Measurements from ENCODE around the gene CHIC2. TPM values are rescaled to one million over a fixed set of nuclear protein-coding genes. Genes with fewer than 3 reads are reported as not detected.

Gene CHIC2
- total RNA-seq, 1 donor from 2014 or later, result 14.5 TPM

- peak overlapping the region; percentile 78 for H3K27ac Mint-ChIP-seq (ENCODE audit: unreplicated experiment)
- no peaks in the 10 kb centered on the region for H3K36me3 Mint-ChIP-seq (ENCODE audit: unreplicated experiment)
- peaks cover 6% of the 10 kb centered on the region for H3K27me3 Mint-ChIP-seq (ENCODE audit: unreplicated experiment)
- no peak for DNase-seq
- H3K4me1 Mint-ChIP-seq (ENCODE audit: low read depth, unreplicated experiment), result peaks cover 5% of the 10 kb centered on the region
- no peak for TF ChIP-seq CTCF (IDR thresholded peaks at IDR 0.05; ENCODE audit: partially characterized antibody, unreplicated experiment)
- peaks cover 9% of the 10 kb centered on the region for H3K9me3 Mint-ChIP-seq (ENCODE audit: unreplicated experiment)
- peak overlapping the region; percentile 87 for H3K4me3 Mint-ChIP-seq (ENCODE audit: unreplicated experiment)
Measured at GRCh38 chr4:54065282-54066087, 1.1 kb upstream of the CHIC2 start.

DNA sequence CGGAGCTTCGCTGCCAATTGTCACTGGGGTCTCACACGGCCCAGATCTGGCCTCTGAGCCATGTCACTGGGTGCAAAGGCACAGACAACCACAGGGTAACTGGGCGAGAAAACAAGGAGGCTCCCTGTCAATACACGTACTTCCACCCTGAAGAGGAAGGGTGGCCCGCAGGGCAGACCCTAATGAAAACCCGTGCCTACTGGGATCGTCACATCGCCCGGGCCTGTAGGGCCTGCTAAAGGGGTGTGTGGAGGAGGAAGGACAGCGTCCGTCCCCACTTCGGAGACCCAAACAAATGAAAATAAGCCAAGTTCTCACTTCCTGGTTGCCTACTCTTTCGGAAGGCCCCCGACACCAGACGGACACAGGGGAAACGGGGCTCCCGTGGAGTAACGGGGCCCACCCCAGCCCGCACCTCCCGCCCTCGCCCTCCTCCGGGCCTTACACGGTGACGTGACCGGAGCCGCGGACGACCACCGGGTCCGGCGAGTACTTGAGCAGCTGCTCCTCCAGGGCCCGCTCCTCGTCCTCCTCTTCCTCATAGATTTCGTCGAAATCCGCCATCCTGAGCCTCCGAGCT is 578 bp downstream of the CHIC2 start:
- Mint-ChIP-seq H3K9me3 (ENCODE audit: unreplicated experiment) (peaks cover 6% of the 10 kb centered on the region), H3K4me3 (ENCODE audit: unreplicated experiment) (peak overlapping the region; percentile 92), H3K27me3 (ENCODE audit: unreplicated experiment) (peaks cover 6% of the 10 kb centered on the region), H3K4me1 (ENCODE audit: low read depth, unreplicated experiment) (peaks cover 5% of the 10 kb centered on the region), H3K27ac (ENCODE audit: unreplicated experiment) (peak overlapping the region; percentile 83), H3K36me3 (ENCODE audit: unreplicated experiment) (no peaks in the 10 kb centered on the region)
- DNase-seq, result peak; percentile 58
- no peak for TF ChIP-seq CTCF (IDR thresholded peaks at IDR 0.05; ENCODE audit: partially characterized antibody, unreplicated experiment)

GRCh38 chr4:54063229-54063628 is 1.2 kb downstream of the CHIC2 start:
- no peak for DNase-seq
- Mint-ChIP-seq H3K4me1 (ENCODE audit: low read depth, unreplicated experiment) (peaks cover 5% of the 10 kb centered on the region), H3K9me3 (ENCODE audit: unreplicated experiment) (peaks cover 6% of the 10 kb centered on the region), H3K27ac (ENCODE audit: unreplicated experiment) (no peak overlapping the region), H3K4me3 (ENCODE audit: unreplicated experiment) (peak overlapping the region; percentile 92), H3K27me3 (ENCODE audit: unreplicated experiment) (peaks cover 6% of the 10 kb centered on the region), H3K36me3 (ENCODE audit: unreplicated experiment) (no peaks in the 10 kb centered on the region)
- TF ChIP-seq CTCF (IDR thresholded peaks at IDR 0.05; ENCODE audit: partially characterized antibody, unreplicated experiment), result no peak

DNA sequence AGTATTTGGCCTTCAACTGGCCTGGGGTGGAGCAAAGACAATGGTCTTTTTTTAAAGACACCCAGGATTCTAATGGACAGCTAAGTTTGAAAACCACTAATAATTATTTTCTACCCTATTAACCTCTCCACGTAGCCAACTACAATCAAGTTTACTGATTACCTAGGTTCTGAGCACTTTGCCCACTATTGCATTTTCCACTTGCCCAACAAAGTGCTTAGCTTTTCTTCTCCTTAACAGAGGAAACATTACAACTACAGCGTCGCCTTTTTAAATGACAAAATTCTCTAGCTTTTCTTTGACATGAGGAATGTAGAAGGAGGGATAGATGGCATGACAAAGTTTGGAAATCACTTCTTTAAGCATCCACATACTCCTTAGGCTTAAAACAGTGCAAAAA is 2.0 kb downstream of the CHIC2 start:
- no peaks in the 10 kb centered on the region for H3K36me3 Mint-ChIP-seq (ENCODE audit: unreplicated experiment)
- no peak for DNase-seq
- H3K27me3 Mint-ChIP-seq (ENCODE audit: unreplicated experiment), result peaks cover 5% of the 10 kb centered on the region
- H3K27ac Mint-ChIP-seq (ENCODE audit: unreplicated experiment), result no peak overlapping the region
- peak overlapping the region; percentile 53 for H3K4me3 Mint-ChIP-seq (ENCODE audit: unreplicated experiment)
- peaks cover 6% of the 10 kb centered on the region for H3K9me3 Mint-ChIP-seq (ENCODE audit: unreplicated experiment)
- H3K4me1 Mint-ChIP-seq (ENCODE audit: low read depth, unreplicated experiment), result peaks cover 5% of the 10 kb centered on the region
- TF ChIP-seq CTCF (IDR thresholded peaks at IDR 0.05; ENCODE audit: partially characterized antibody, unreplicated experiment), result no peak

GRCh38 chr4:54061873-54062272 is 2.5 kb downstream of the CHIC2 start:
- no peak for DNase-seq
- peaks cover 4% of the 10 kb centered on the region for H3K27me3 Mint-ChIP-seq (ENCODE audit: unreplicated experiment)
- peaks cover 6% of the 10 kb centered on the region for H3K9me3 Mint-ChIP-seq (ENCODE audit: unreplicated experiment)
- no peak for TF ChIP-seq CTCF (IDR thresholded peaks at IDR 0.05; ENCODE audit: partially characterized antibody, unreplicated experiment)
- H3K4me3 Mint-ChIP-seq (ENCODE audit: unreplicated experiment), result no peak overlapping the region
- no peak overlapping the region for H3K27ac Mint-ChIP-seq (ENCODE audit: unreplicated experiment)
- no peaks in the 10 kb centered on the region for H3K36me3 Mint-ChIP-seq (ENCODE audit: unreplicated experiment)
- H3K4me1 Mint-ChIP-seq (ENCODE audit: low read depth, unreplicated experiment), result peaks cover 5% of the 10 kb centered on the region

Measured in glutamatergic neuron (in vitro differentiated cells).